Esophagus muscularis mucosa (tissue), 4 donors: ENCODE results near the gene ADORA2B. TPM values are rescaled to one million over a fixed set of nuclear protein-coding genes. Genes with fewer than 3 reads are reported as not detected.

Source experiments
- DNase-seq: peaks from one replicate; pipeline ENCODE4 v3.0.0-alpha.2; 2017; ENCODE audit errors: extremely low spot score
- H3K27ac ChIP-seq, 4 donors: fragments of 200-600 bp; sonication (generic); replicated peaks in 1 of 4; 1 replicate in 3 of 4; 2 replicates in 1 of 4; pipeline ENCODE4 v1.5.1; 2016 to 2019; ENCODE audit warnings: mild to moderate bottlenecking in 1 of 4
- H3K27me3 ChIP-seq, 4 donors: fragments of 200-600 bp; sonication (generic); one replicate each; pipeline versions ENCODE4 v1.5.1 to v1.6.0; 2016 to 2019
- H3K36me3 ChIP-seq, 4 donors: fragments of 200-600 bp; sonication (generic); one replicate each; pipeline ENCODE4 v1.5.1; 2016 to 2019
- H3K4me1 ChIP-seq, 4 donors: fragments of 200-600 bp; sonication (generic); one replicate each; pipeline ENCODE4 v1.5.1; 2016 to 2019
- H3K4me3 ChIP-seq, 4 donors: fragments of 200-600 bp; sonication (generic); 1 replicate in 2 of 4; 2 replicates in 2 of 4; pipeline ENCODE4 v1.5.1; 2016 to 2019; ENCODE audit warnings: mild to moderate bottlenecking in 4 of 4, moderate library complexity in 1 of 4
- H3K9me3 ChIP-seq, 4 donors: fragments of 200-600 bp; sonication (generic); 1 replicate in 3 of 4; 2 replicates in 1 of 4; pipeline ENCODE4 v1.5.1; 2016 to 2019
- CTCF ChIP-seq, 3 experiments: fragments of 200-600 bp in 2 of 3; fragments of 450-650 bp in 1 of 3; sonication (generic) in 2 of 3; IDR thresholded peaks; one replicate each; pipeline ENCODE4 v1.5.1; 2017 to 2019; ENCODE audit warnings: antibody characterized with exemption in 3 of 3, mild to moderate bottlenecking in 2 of 3, moderate library complexity in 1 of 3
- EP300 ChIP-seq: sonication (generic); formaldehyde crosslinking; IDR thresholded peaks from one replicate; pipeline ENCODE4 v1.6.1; 2017; ENCODE audit warnings: antibody characterized with exemption
- POLR2A ChIP-seq: fragments of 450-650 bp; IDR thresholded peaks from one replicate; pipeline ENCODE4 v1.6.1; 2017; ENCODE audit warnings: antibody characterized with exemption, moderate library complexity, mild to moderate bottlenecking, low read depth
- POLR2AphosphoS5 ChIP-seq, 2 donors: sonication (generic); formaldehyde crosslinking; IDR thresholded peaks; one replicate each; pipeline ENCODE4 v1.6.1; 2017; ENCODE audit warnings: antibody characterized with exemption in 2 of 2
- WGBS: methylation state at CpG from one replicate; pipeline ENCODE4 v1.1.5; 2018; 5-methylcytosine and 5-hydroxymethylcytosine counted together
- intact Hi-C: fragments of 100-400 bp; cut with DNase I; formaldehyde crosslinking; loops from one replicate; pipeline ENCODE4 v1.15.1; 2023
- total RNA-seq, 4 donors: library from RNA; depleted of rRNA; stranded (reverse); fragments of >200 nt; gene quantifications; one replicate each; pipeline versions ENCODE4 v1.1.0 to v1.2.1, GENCODE V29; 2016

ADORA2B gene
- total RNA-seq, 4 donors from 2014 or later = 0.26 to 0.75 (median 0.37) TPM

GRCh38 chr17:15954222-15954621 is 9.3 kb downstream of the ADORA2B start:
- Histone ChIP-seq H3K9me3 (no peaks in the 10 kb centered on the region), H3K4me3 (no peak overlapping the region), H3K4me1 (peaks cover 0 to 9% (median 9%) of the 10 kb centered on the region in 4 donors), H3K27ac (no peak overlapping the region), H3K27me3 (no peaks in the 10 kb centered on the region), H3K36me3 (no peaks in the 10 kb centered on the region)
- intact Hi-C loops = no loop called here
- 64% methylated on average over 5 of the region's 5 CpGs for WGBS
- DNase-seq = no peak
- TF ChIP-seq POLR2A = no peak
- no peak for TF ChIP-seq POLR2AphosphoS5 (IDR thresholded peaks at IDR 0.05)
- no peak for TF ChIP-seq EP300
- no peak for TF ChIP-seq CTCF (IDR thresholded peaks at IDR 0.05)

GRCh38 chr17:15955793-15956541 is 11.0 kb downstream of the ADORA2B start:
- intact Hi-C loops = no loop called here
- Histone ChIP-seq H3K9me3 (no peaks in the 10 kb centered on the region), H3K27me3 (no peaks in the 10 kb centered on the region), H3K27ac (no peak overlapping the region), H3K4me3 (no peak overlapping the region), H3K36me3 (no peaks in the 10 kb centered on the region), H3K4me1 (peaks cover 0 to 15% (median 11%) of the 10 kb centered on the region in 4 donors)
- TF ChIP-seq POLR2AphosphoS5 (IDR thresholded peaks at IDR 0.05) = no peak
- TF ChIP-seq POLR2A = no peak
- no peak for TF ChIP-seq CTCF (IDR thresholded peaks at IDR 0.05)
- no peak for TF ChIP-seq EP300
- 82% methylated on average over 14 of the region's 14 CpGs for WGBS
- no peak for DNase-seq

- H3K9me3 ChIP-seq = no peaks in the 10 kb centered on the region
- intact Hi-C loops = no loop called here
- DNase-seq = no peak
- H3K27me3 ChIP-seq = no peaks in the 10 kb centered on the region
- no peak overlapping the region for H3K27ac ChIP-seq
- no peaks in the 10 kb centered on the region for H3K36me3 ChIP-seq
- no peak overlapping the region for H3K4me3 ChIP-seq
- H3K4me1 ChIP-seq = peaks cover 0 to 15% (median 11%) of the 10 kb centered on the region in 4 donors
- no peak for TF ChIP-seq POLR2AphosphoS5 (IDR thresholded peaks at IDR 0.05)
- no peak for TF ChIP-seq POLR2A
- no peak for TF ChIP-seq EP300
- no peak for TF ChIP-seq CTCF (IDR thresholded peaks at IDR 0.05)
- 96% methylated on average over 6 of the region's 6 CpGs for WGBS
Observed at GRCh38 chr17:15957206-15957605, 12.3 kb downstream of the ADORA2B start.

GRCh38 chr17:15957608-15958307 is 12.8 kb downstream of the ADORA2B start:
- WGBS = 97% methylated on average over 18 of the region's 19 CpGs
- DNase-seq = no peak
- Histone ChIP-seq H3K27me3 (no peaks in the 10 kb centered on the region), H3K27ac (no peak overlapping the region), H3K4me3 (no peak overlapping the region), H3K4me1 (peaks cover 0 to 15% (median 11%) of the 10 kb centered on the region in 4 donors), H3K9me3 (no peaks in the 10 kb centered on the region), H3K36me3 (no peaks in the 10 kb centered on the region)
- intact Hi-C loops = no loop called here
- TF ChIP-seq POLR2AphosphoS5 (IDR thresholded peaks at IDR 0.05) (no peak), POLR2A (no peak), CTCF (IDR thresholded peaks at IDR 0.05) (no peak), EP300 (no peak)
